SK-N-DZ (cell line): ENCODE measurements around the gene C9.
A peak's percentile ranks its signal among the peaks of the same experiment; 100 is the strongest.
"Not testable (repeated sequence)": the region's sequence is repeated elsewhere in the genome, so short reads cannot be mapped to it uniquely, and the experiment has no call there.

ENCODE experiments used
- DNase-seq: peaks from one replicate; pipeline ENCODE4 v3.0.0-alpha.2; 2015; ENCODE audit warnings: low spot score

Gene C9

GRCh38 chr5:39331861-39332381 lies 32.4 kb downstream of the C9 start:
- no peak for DNase-seq

- no peak for DNase-seq
Measured at GRCh38 chr5:39328731-39329130, 35.6 kb downstream of the C9 start.

- DNase-seq, result no peak
Measured at GRCh38 chr5:39323542-39323941, 40.8 kb downstream of the C9 start.

GRCh38 chr5:39319395-39319794 lies 44.9 kb downstream of the C9 start:
- DNase-seq, result no peak

GRCh38 chr5:39316464-39316863 lies 47.8 kb downstream of the C9 start:
- not testable (repeated sequence) for DNase-seq

- no peak for DNase-seq
Measured at GRCh38 chr5:39315995-39316394, 48.3 kb downstream of the C9 start.

- no peak for DNase-seq
Measured at GRCh38 chr5:39314591-39314990, 49.7 kb downstream of the C9 start.

GRCh38 chr5:39309534-39309933 lies 54.8 kb downstream of the C9 start:
- no peak for DNase-seq

- DNase-seq, result no peak
Measured at GRCh38 chr5:39302472-39302871, 61.8 kb downstream of the C9 start.

GRCh38 chr5:39301406-39301805 lies 62.9 kb downstream of the C9 start:
- no peak for DNase-seq

- DNase-seq, result no peak
Measured at GRCh38 chr5:39299962-39300361, 64.3 kb downstream of the C9 start.

GRCh38 chr5:39294736-39295135 lies 69.6 kb downstream of the C9 start:
- DNase-seq, result no peak

- DNase-seq, result no peak
Measured at GRCh38 chr5:39284552-39284951, 79.7 kb downstream of the C9 start.

GRCh38 chr5:39283231-39283818 lies 81.0 kb downstream of the C9 start:
- peak; percentile 4 for DNase-seq

GRCh38 chr5:39282561-39282960 lies 81.7 kb downstream of the C9 start:
- no peak for DNase-seq

GRCh38 chr5:39275865-39276264 lies 88.4 kb downstream of the C9 start:
- not testable (repeated sequence) for DNase-seq

GRCh38 chr5:39274398-39275085 lies 89.8 kb downstream of the C9 start:
- no peak for DNase-seq

GRCh38 chr5:39273314-39273954 lies 90.9 kb downstream of the C9 start:
- DNase-seq, result no peak

GRCh38 chr5:39272869-39273231 lies 91.4 kb downstream of the C9 start:
- DNase-seq, result not testable (repeated sequence)

- no peak for DNase-seq
Measured at GRCh38 chr5:39270225-39270848, 94.0 kb downstream of the C9 start.

- no peak for DNase-seq
Measured at GRCh38 chr5:39267186-39267585, 97.1 kb downstream of the C9 start.

- no peak for DNase-seq
Measured at GRCh38 chr5:39266442-39266841, 97.9 kb downstream of the C9 start.
